HepG2 (cell line): Measurements from ENCODE around the gene LLGL2. TPM values are rescaled to one million over a fixed set of nuclear protein-coding genes. Genes with fewer than 3 reads are reported as not detected.

Source experiments
- BCL3 ChIP-seq: sonication (generic); formaldehyde crosslinking; IDR thresholded peaks from 2 replicates; pipeline ENCODE4 v1.5.1; 2020; ENCODE audit warnings: mild to moderate bottlenecking, missing genetic modification reagents, moderate library complexity
- GABPB1 ChIP-seq: IDR thresholded peaks from 2 replicates; pipeline ENCODE4 v1.6.1; 2016; ENCODE audit warnings: mild to moderate bottlenecking, missing genetic modification reagents, moderate library complexity, missing compliant biosample characterization
- GFI1 ChIP-seq: sonication (generic); formaldehyde crosslinking; IDR thresholded peaks from 2 replicates; pipeline ENCODE4 v1.5.0; 2020; ENCODE audit warnings: missing genetic modification reagents, mild to moderate bottlenecking, borderline replicate concordance
- HNRNPUL1 ChIP-seq: fragments of 200-400 bp; formaldehyde crosslinking; IDR thresholded peaks from 2 replicates; pipeline ENCODE4 v1.6.1; 2017; ENCODE audit warnings: low read depth, mild to moderate bottlenecking, low read length, moderate library complexity
- IKZF4 ChIP-seq: sonication (generic); formaldehyde crosslinking; IDR thresholded peaks from 2 replicates; pipeline ENCODE4 v1.5.1; 2020; ENCODE audit warnings: borderline replicate concordance, mild to moderate bottlenecking, low read depth, missing genetic modification reagents; ENCODE audit errors: not compliant biosample characterization
- KDM5A ChIP-seq: fragments of 200-600 bp; sonication (generic); IDR thresholded peaks from 2 replicates; pipeline ENCODE4 v1.7.0; 2018; ENCODE audit warnings: antibody characterized with exemption, mild to moderate bottlenecking, low read length, borderline replicate concordance
- POGZ ChIP-seq: sonication (generic); formaldehyde crosslinking; IDR thresholded peaks from 2 replicates; pipeline ENCODE4 v1.4.0; 2020; ENCODE audit warnings: mild to moderate bottlenecking, missing genetic modification reagents
- POLR2AphosphoS5 ChIP-seq: IDR thresholded peaks from 2 replicates; pipeline ENCODE4 v1.6.1; 2012; ENCODE audit warnings: low read depth, low read length
- POLR2G ChIP-seq: fragments of 200-400 bp; formaldehyde crosslinking; IDR thresholded peaks from 2 replicates; pipeline ENCODE4 v1.6.1; 2018; ENCODE audit warnings: mild to moderate bottlenecking, low read depth, low read length, moderate library complexity
- RBM39 ChIP-seq: fragments of 200-400 bp; formaldehyde crosslinking; IDR thresholded peaks from one replicate; pipeline ENCODE4 v1.6.1; 2018; ENCODE audit warnings: antibody characterized with exemption, mild to moderate bottlenecking, low read depth, low read length; ENCODE audit not compliant: poor library complexity, severe bottlenecking
- SPEN ChIP-seq: sonication (generic); formaldehyde crosslinking; IDR thresholded peaks from 2 replicates; pipeline ENCODE4 v1.5.1; 2020; ENCODE audit warnings: low read depth, mild to moderate bottlenecking, missing genetic modification reagents
- STAT6 ChIP-seq: sonication (generic); formaldehyde crosslinking; IDR thresholded peaks from 2 replicates; pipeline ENCODE4 v1.4.0; 2020; ENCODE audit warnings: missing genetic modification reagents, mild to moderate bottlenecking, borderline replicate concordance
- YEATS4 ChIP-seq: sonication (generic); formaldehyde crosslinking; IDR thresholded peaks from 2 replicates; pipeline ENCODE4 v1.4.0; 2020; ENCODE audit warnings: missing genetic modification reagents, borderline replicate concordance
- ZNF430 ChIP-seq: sonication (generic); formaldehyde crosslinking; IDR thresholded peaks from 2 replicates; pipeline ENCODE4 v1.9.0; 2021; ENCODE audit warnings: mild to moderate bottlenecking, missing genetic modification reagents
- ZNF550 ChIP-seq: sonication (generic); formaldehyde crosslinking; IDR thresholded peaks from 2 replicates; pipeline ENCODE4 v1.4.0; 2020; ENCODE audit warnings: mild to moderate bottlenecking, missing genetic modification reagents, borderline replicate concordance
- ZNF562 ChIP-seq: sonication (generic); formaldehyde crosslinking; IDR thresholded peaks from 2 replicates; pipeline ENCODE4 v1.8.0; 2022; ENCODE audit warnings: missing genetic modification reagents, borderline replicate concordance
- ZNF839 ChIP-seq: sonication (generic); formaldehyde crosslinking; IDR thresholded peaks from 2 replicates; pipeline ENCODE4 v1.4.0; 2020; ENCODE audit warnings: missing genetic modification reagents, mild to moderate bottlenecking, borderline replicate concordance
- ZSCAN25 ChIP-seq: sonication (generic); formaldehyde crosslinking; IDR thresholded peaks from 2 replicates; pipeline ENCODE4 v1.8.0; 2022; ENCODE audit warnings: mild to moderate bottlenecking, missing genetic modification reagents
- polyA plus RNA-seq, 8 experiments: library from polyadenylated mRNA; depleted of rRNA in 3 of 8; stranded (reverse) in 7 of 8; unstranded in 1 of 8; fragments of >200 nt; fragmentation: Illumina TruSeq in 4 of 8; extraction: Trizol in 4 of 8; gene quantifications; 2 replicates each; pipeline versions ENCODE4 v1.2.1 to v1.2.3, GENCODE V29; 2011 to 2016; ENCODE audit warnings: low read depth in 4 of 8, missing spikeins in 1 of 8, mixed read lengths in 1 of 8; ENCODE audit not compliant: insufficient read depth in 1 of 8
- total RNA-seq, 5 experiments: library from RNA; depleted of rRNA; stranded (reverse); fragments of >200 nt; fragmentation: Illumina TruSeq; extraction: Trizol; gene quantifications; 2 replicates each; pipeline ENCODE4 v1.2.3, GENCODE V29; 2016; ENCODE audit warnings: low read depth in 1 of 5

The LLGL2 gene
- total and polyA plus RNA-seq, 2 of the 13 experiments (the other 11 are each of a cell fraction or from before 2014, with no cell fraction given) = 83.0 to 86.7 TPM

- TF ChIP-seq RBM39 (no peak), HNRNPUL1 (no peak), KDM5A (peak; percentile 24; the same call in 1 of the 2 replicates), ZNF430 (CRISPR knock-in tag) (no peak; the same call in 1 of the 2 replicates), SPEN (CRISPR knock-in tag) (0 out of 2 replicates have a peak, but pooled peaks have one; percentile 8), GFI1 (CRISPR knock-in tag) (no peak), ZNF550 (no peak), GABPB1 (CRISPR knock-in tag) (no peak), ZNF562 (CRISPR knock-in tag) (no peak), POLR2AphosphoS5 (peak; percentile 57), ZNF839 (CRISPR knock-in tag) (no peak), YEATS4 (0 out of 2 replicates have a peak, but pooled peaks have one; percentile 28), POGZ (no peak), STAT6 (CRISPR knock-in tag) (0 out of 2 replicates have a peak, but pooled peaks have one; percentile 19), BCL3 (CRISPR knock-in tag) (no peak), POLR2G (peak; percentile 46; the same call in 1 of the 2 replicates), IKZF4 (no peak), ZSCAN25 (CRISPR knock-in tag) (no peak)
These were observed 10.5 kb upstream of the LLGL2 start (continued) for GRCh38 chr17:75514919-75515495.
